DMS114 treated with DMSO at 0.1 percent for 48 hours (cell line): Measurements from ENCODE around the gene C5orf58.

Experiments used
- DNase-seq: peaks from one replicate; lab custom pipeline; 2025; ENCODE audit not compliant: unreplicated experiment; lab: John Stamatoyannopoulos, UW

C5orf58 gene

GRCh38 chr5:170278611-170279458 is 46.0 kb downstream of the C5orf58 start:
- no peak for DNase-seq

DNA sequence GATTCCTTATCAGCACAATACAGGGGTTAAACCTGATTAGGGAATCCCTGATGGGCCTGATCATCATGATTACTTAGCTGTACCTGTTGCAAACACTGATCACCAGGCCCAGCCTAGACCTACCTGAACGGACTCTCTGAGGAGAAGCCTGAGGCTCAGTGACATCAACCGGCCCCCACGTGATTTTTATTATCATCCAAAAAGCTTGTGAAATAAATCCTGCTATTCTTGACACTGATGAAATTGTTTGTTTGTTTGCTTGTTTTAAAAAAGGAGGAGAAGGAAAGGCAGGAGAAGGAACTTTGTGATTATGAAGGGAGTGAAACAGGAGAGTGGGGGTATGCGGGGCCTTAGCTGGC is 46.7 kb downstream of the C5orf58 start:
- DNase-seq, result no peak

- DNase-seq, result no peak
These were observed 47.3 kb downstream of the C5orf58 start for GRCh38 chr5:170280011-170280493.

GRCh38 chr5:170283296-170283695 is 50.5 kb downstream of the C5orf58 start:
- no peak for DNase-seq

GRCh38 chr5:170284231-170284630 is 51.4 kb downstream of the C5orf58 start:
- no peak for DNase-seq

DNA sequence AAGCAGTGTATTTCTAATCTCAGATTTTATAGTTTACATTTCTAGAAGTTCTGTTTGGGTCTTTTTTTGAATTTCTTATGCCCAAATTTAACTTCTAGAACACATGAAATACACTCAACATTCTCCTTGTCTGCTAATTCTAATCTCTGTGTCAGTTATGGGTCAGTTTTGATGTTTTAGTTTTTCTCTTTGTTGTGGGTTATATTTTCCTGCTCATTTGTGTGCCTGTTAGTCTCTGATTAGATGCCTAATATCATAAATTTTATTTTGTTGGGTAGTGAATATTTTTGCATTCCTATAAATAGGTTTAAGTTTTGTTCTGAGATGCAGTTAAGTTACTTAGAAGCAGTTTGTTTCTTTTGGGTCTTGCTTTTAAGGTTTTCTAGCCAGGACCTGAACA is 52.4 kb downstream of the C5orf58 start:
- DNase-seq, result no peak

DNA sequence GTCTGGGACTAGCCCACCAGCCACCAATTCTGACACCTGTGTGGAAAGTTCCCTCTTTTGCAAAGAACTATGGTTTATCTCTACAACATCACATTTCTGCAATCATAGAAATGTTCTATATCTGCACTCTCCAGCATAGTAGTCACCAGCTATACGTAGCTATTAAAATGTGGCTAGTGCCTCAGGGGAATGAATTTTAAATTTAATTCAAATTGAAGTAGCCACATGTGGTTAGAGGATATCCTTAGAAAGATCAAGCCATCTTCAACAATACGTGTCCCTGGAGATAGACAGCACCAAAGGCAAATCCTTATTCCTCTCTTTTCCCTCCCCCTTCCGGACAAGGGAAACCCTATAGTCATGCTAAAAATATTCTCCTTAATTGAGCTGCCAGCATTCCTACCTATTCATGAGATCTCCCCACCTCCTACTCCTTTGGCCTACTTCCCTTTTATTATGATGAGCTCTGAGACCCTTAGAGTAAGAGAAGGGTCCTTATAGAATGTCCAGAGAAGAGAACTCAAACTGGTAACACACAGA is 53.7 kb downstream of the C5orf58 start:
- no peak for DNase-seq

DNA sequence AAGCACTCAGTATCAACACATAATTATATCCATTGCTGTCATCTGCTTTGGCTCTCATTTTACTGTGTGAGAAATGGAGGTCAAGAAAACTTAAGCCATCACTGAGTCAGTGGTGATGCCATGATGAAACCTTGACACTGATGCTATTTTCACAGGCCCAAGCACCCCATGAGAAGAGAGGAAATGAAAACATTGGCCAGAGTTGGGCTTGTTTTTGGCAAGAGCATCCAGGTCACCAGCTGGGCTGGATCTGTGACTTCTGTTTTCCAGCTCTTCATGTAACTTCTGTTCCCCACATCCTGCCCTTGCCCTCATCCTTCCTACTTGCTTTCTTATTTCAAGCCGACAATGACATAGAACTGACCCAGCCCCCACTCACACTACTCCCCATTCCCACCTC is 54.7 kb downstream of the C5orf58 start:
- DNase-seq, result no peak

- DNase-seq, result no peak
These were observed 55.4 kb downstream of the C5orf58 start for GRCh38 chr5:170288151-170288550.

DNA sequence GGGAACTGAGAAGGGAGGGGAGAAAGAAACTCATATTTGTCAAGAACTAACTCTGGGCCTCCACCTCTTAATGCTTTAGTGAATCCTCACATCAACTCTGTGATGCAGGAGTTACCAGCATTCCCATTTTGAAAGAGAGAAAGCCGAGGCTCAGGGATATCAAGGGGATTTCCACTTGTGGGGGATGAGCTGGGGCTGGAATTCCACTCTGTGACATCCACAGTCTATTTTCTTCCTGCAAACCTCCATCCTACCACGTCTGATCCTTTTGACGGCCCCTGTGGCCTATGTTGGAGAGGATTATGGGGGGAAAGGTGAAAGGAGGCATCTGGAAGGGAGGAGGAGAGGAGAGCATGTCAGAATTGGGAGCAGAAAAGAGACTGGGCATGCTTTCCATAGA is 55.8 kb downstream of the C5orf58 start:
- DNase-seq, result no peak

DNA sequence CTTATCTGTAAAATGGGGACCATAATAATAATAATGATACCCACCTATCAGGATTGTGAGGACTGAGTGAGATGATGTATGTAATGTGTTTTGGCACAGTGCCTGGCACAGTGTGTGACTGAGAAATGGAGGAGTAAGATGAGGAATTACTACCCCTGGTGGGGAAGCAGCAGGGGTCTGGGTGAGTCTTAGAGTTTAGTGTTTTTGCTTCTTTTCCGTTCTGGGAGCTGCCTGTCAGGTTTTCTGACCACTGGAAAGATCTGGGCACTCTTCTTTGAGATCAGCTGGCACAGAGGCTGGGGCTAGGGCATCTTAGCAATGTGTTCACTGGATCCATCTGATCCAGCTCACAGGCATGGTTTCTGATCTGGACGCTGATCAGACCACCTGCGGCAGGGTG is 56.3 kb downstream of the C5orf58 start:
- DNase-seq, result no peak

- no peak for DNase-seq
These were observed 57.0 kb downstream of the C5orf58 start for GRCh38 chr5:170289764-170290163.

GRCh38 chr5:170290498-170290897 is 57.7 kb downstream of the C5orf58 start:
- DNase-seq, result no peak

GRCh38 chr5:170292179-170293104 is 59.7 kb downstream of the C5orf58 start:
- no peak for DNase-seq

DNA sequence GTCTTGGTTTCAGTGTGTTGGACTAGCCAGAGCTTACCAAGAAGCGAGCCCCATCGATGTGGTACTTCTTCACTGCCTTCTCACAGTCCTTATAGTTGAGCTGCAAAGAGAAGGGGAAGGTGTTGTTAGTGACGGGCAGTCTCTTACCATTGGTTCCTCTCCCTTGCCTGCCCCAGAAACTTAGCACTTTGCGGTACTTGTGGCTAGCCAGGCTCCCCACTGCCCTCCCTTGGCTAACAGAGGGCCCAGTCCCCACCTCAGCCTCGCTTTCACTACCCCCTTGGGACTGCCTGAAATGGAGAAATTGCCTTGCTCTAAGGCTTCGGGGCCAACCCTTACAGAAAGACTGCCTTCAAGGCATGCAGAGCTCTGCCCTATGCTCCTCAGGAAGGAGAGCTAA is 60.5 kb downstream of the C5orf58 start:
- no peak for DNase-seq

DNA sequence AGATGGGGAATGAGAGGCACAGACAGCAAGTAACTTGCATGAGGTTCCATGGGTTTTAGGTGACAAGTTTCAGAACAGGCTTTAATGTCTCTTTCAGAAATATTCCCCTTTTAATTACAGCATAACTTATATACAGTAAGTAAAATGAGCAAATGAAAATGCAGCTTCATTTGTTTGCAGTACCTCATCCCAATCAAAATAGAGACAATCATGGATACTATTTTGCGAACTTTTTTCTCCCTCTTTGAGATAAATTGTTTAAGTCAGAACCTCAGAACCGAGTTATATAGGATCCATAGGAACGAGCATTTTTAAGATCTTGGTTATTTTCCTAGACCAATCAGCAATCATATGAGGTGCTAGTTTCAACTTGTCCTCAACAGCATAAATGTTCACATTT is 61.3 kb downstream of the C5orf58 start:
- DNase-seq, result no peak

GRCh38 chr5:170294556-170294955 is 61.8 kb downstream of the C5orf58 start:
- DNase-seq, result no peak
